ENCODE data around the gene NCK1. TPM values are rescaled to one million over a fixed set of nuclear protein-coding genes. Genes with fewer than 3 reads are reported as not detected.
"Not testable (repeated sequence)": the region's sequence is repeated elsewhere in the genome, so short reads cannot be mapped to it uniquely, and the experiment has no call there.

Gene NCK1
- total RNA-seq, 4 donors from 2014 or later = 35.4 to 44.6 (median 42.7) TPM

DNA sequence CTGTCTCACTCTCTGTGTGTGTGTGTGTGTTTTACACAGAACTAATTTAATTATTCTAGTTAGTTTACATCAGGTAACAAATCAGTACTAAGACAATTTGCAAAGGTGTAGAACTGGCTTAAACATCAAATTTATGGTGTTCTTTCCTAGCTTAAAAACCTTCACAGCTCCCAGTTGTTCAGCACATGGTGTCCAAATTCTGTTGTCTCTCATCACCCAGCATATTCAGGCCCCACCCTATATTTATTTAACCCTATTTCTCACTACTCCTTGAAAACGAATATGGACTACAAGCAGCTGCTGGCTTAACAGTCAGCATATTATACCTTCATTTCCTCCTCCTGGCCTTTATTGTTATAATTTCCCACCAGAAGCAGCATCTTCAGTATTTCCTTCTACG, 96.9 kb downstream of the NCK1 start:
- Histone ChIP-seq H3K27ac (no peak overlapping the region), H3K9me3 (no peaks in the 10 kb centered on the region), H3K4me1 (peaks cover 0 to 15% (median 0%) of the 10 kb centered on the region in 3 donors), H3K36me3 (no peaks in the 10 kb centered on the region), H3K27me3 (no peaks in the 10 kb centered on the region), H3K4me3 (no peak overlapping the region)
- WGBS, 2 donors (ENCODE audit: low coverage in 1 of 2) = 40 to 69% methylated on average over 1 to 2 of the region's 2 CpGs
- ATAC-seq = no peak
- TF ChIP-seq POLR2AphosphoS5 (IDR thresholded peaks at IDR 0.05) = no peak
- no peak for TF ChIP-seq EP300 (IDR thresholded peaks at IDR 0.05)
- TF ChIP-seq, protein P1, sequence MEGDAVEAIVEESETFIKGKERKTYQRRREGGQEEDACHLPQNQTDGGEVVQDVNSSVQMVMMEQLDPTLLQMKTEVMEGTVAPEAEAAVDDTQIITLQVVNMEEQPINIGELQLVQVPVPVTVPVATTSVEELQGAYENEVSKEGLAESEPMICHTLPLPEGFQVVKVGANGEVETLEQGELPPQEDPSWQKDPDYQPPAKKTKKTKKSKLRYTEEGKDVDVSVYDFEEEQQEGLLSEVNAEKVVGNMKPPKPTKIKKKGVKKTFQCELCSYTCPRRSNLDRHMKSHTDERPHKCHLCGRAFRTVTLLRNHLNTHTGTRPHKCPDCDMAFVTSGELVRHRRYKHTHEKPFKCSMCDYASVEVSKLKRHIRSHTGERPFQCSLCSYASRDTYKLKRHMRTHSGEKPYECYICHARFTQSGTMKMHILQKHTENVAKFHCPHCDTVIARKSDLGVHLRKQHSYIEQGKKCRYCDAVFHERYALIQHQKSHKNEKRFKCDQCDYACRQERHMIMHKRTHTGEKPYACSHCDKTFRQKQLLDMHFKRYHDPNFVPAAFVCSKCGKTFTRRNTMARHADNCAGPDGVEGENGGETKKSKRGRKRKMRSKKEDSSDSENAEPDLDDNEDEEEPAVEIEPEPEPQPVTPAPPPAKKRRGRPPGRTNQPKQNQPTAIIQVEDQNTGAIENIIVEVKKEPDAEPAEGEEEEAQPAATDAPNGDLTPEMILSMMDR (IDR thresholded peaks at IDR 0.05) = no peak
- no peak for TF ChIP-seq POLR2A (IDR thresholded peaks at IDR 0.05)

DNA sequence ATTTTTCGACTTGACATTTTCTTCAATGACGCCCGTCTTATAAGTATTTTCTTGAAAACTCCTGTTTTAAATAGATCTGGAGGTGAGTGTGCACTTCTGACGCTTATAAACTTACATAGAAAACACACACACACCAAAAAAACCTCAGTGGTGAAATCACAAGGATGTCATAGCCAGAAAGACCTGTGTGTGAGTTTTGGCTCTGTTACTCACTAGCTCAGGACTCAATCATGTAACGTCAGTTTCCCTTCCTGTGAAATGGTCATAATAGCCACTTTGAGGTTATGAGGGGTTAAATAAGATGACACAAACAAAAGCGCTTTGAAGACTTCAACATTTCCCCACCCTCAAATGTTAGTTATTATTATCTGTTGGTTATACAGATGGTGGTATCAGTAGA, 97.6 kb downstream of the NCK1 start:
- Histone ChIP-seq H3K36me3 (no peaks in the 10 kb centered on the region), H3K4me3 (no peak overlapping the region), H3K9me3 (no peaks in the 10 kb centered on the region), H3K4me1 (peaks cover 0 to 11% (median 0%) of the 10 kb centered on the region in 3 donors), H3K27me3 (no peaks in the 10 kb centered on the region), H3K27ac (no peak overlapping the region)
- no peak for ATAC-seq
- WGBS, 2 donors (ENCODE audit: low coverage in 1 of 2) = 89 to 90% methylated on average over 5 to 6 of the region's 6 CpGs
- TF ChIP-seq EP300 (IDR thresholded peaks at IDR 0.05) (no peak), POLR2A (IDR thresholded peaks at IDR 0.05) (no peak), POLR2AphosphoS5 (IDR thresholded peaks at IDR 0.05) (no peak)
- TF ChIP-seq, protein P1 (IDR thresholded peaks at IDR 0.05) = no peak

DNA sequence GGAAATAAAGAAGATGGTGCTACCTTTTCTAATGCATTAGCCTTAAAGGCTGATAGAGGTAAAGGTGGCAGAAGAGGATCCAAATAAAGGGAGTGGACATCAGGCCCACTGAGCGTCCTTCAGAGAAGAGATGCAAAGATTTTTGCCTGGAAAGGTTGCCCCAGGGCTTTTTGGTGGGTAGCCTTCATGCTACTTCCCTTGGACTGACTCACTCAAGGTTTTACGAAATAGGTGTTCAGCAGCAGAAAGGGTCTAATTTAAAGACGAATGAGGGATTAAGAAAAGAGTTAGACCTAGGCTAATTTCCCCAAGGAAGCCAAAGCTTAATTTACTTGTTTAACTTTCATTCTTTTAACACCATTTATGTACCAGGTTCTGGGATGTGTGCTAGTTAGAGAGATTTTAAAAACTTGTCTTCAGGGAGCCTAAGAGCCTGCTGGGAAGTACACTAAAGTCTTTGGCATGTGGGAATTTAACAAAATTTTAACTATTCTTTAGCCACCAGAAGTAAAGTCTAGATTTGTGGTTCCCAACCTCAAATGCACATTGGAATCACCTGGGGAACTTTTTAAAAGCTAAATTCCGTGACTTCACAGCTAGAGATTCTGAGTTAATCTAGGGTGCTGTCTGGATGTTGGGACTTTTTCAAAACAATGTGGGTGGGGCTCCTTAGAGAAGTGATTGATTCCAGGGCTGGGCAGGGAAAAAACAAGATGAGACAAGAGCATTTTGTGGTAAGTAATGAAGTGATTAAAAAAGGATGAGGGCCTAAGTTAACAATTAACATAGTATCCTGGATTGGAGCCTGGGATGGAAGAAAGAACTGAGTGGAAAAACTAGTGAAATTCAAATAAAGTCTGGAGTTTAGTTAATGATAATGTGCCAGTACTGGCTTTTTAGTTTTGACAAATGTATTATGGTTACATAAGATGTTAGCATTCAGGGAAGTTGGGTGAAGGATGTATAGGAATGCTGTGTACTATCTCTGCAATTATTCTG, 99.1 kb downstream of the NCK1 start:
- H3K4me1 ChIP-seq = no peaks in the 10 kb centered on the region
- no peaks in the 10 kb centered on the region for H3K27me3 ChIP-seq
- WGBS, 2 donors (ENCODE audit: low coverage in 1 of 2) = 57 to 78% methylated on average over 1 to 4 of the region's 4 CpGs
- H3K27ac ChIP-seq = no peak overlapping the region
- no peaks in the 10 kb centered on the region for H3K9me3 ChIP-seq
- no peak for ATAC-seq
- H3K36me3 ChIP-seq = no peaks in the 10 kb centered on the region
- no peak for TF ChIP-seq POLR2A (IDR thresholded peaks at IDR 0.05)
- TF ChIP-seq, protein P1 (IDR thresholded peaks at IDR 0.05) = no peak
- H3K4me3 ChIP-seq = no peak overlapping the region

DNA sequence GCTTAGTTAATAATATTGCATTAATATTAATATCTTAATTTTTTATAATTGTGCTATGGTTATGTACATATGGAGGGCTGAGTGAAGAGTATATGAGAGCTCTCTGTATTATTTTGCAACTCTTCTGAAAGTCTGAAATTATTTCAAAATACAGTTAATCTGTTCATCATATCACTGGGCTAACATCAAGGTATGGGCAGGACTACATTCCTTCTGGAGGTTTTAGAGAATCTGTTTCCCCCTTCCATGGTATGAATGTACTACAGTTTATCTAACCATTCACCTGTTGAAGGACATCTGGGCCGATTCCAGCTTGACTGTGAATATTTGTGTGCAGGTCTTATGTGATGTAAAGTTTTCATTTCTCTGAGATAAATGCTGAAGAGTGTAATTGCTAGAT, 100.9 kb downstream of the NCK1 start:
- Histone ChIP-seq H3K27me3 (no peaks in the 10 kb centered on the region), H3K4me1 (no peaks in the 10 kb centered on the region), H3K4me3 (no peak overlapping the region), H3K27ac (no peak overlapping the region), H3K9me3 (no peaks in the 10 kb centered on the region), H3K36me3 (no peaks in the 10 kb centered on the region)
- 80 to 86% methylated on average over 1 of the region's 1 CpG for WGBS, 2 donors (ENCODE audit: low coverage in 1 of 2)
- TF ChIP-seq POLR2A (IDR thresholded peaks at IDR 0.05) (no peak), EP300 (IDR thresholded peaks at IDR 0.05) (no peak), POLR2AphosphoS5 (IDR thresholded peaks at IDR 0.05) (no peak)
- TF ChIP-seq, protein P1 (IDR thresholded peaks at IDR 0.05) = no peak
- ATAC-seq = no peak

DNA sequence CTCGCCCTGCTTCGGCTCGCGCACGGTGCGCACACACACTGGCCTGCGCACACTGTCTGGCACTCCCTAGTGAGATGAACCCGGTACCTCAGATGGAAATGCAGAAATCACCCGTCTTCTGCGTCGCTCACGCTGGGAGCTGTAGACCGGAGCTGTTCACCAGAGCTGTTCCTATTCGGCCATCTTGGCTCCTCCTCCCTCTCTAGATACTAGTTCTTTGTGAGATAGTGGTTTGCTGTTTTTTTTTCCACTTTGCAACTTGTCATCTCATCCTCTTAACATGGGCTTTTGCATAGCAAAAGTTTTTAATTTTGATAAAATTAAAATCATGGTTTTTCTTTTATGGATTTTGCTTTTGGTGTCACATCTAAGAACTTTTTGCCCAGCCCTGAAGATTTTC, 107.5 kb downstream of the NCK1 start:
- H3K9me3 ChIP-seq = peaks cover 0 to 13% (median 0%) of the 10 kb centered on the region in 3 donors
- not testable (repeated sequence) for H3K27ac ChIP-seq, H3K36me3 ChIP-seq, H3K4me3 ChIP-seq, ATAC-seq, H3K27me3 ChIP-seq, H3K4me1 ChIP-seq
- 83% methylated on average over 3 of the region's 14 CpGs; no CpG with 5 or more reads in 1 of the 2 donors for WGBS, 2 donors (ENCODE audit: low coverage in 1 of 2)

Data from gastroesophageal sphincter (tissue), 4 donors.